Stimulated activated naive CD4-positive, alpha-beta T cell treated with Interleukin-2 at 50 U/mL for 16 hours (primary cell): ENCODE results near the gene PCSK6.
"Not testable (repeated sequence)": the region's sequence is repeated elsewhere in the genome, so short reads cannot be mapped to it uniquely, and the experiment has no call there.

ENCODE experiments used
- DNase-seq: peaks from one replicate; lab custom pipeline; 2025; lab: John Stamatoyannopoulos, UW

The PCSK6 gene

GRCh38 chr15:101429646-101430045 is 59.9 kb downstream of the PCSK6 start:
- no peak for DNase-seq

- DNase-seq, result no peak
Observed at GRCh38 chr15:101429191-101429590, 60.3 kb downstream of the PCSK6 start.

- no peak for DNase-seq
Observed at GRCh38 chr15:101428758-101429157, 60.7 kb downstream of the PCSK6 start.

- DNase-seq, result no peak
Observed at GRCh38 chr15:101427606-101428487, 61.7 kb downstream of the PCSK6 start.

GRCh38 chr15:101426761-101427333 is 62.7 kb downstream of the PCSK6 start:
- DNase-seq, result no peak

GRCh38 chr15:101425787-101426365 is 63.6 kb downstream of the PCSK6 start:
- DNase-seq, result no peak

- no peak for DNase-seq
Observed at GRCh38 chr15:101424984-101425383, 64.5 kb downstream of the PCSK6 start.

- no peak for DNase-seq
Observed at GRCh38 chr15:101420232-101420631, 69.3 kb downstream of the PCSK6 start.

- DNase-seq, result not testable (repeated sequence)
Observed at GRCh38 chr15:101416475-101416874, 73.0 kb downstream of the PCSK6 start.

GRCh38 chr15:101413239-101413638 is 76.3 kb downstream of the PCSK6 start:
- no peak for DNase-seq

GRCh38 chr15:101411581-101411980 is 77.9 kb downstream of the PCSK6 start:
- DNase-seq, result no peak

- DNase-seq, result no peak
Observed at GRCh38 chr15:101411085-101411484, 78.4 kb downstream of the PCSK6 start.

- DNase-seq, result no peak
Observed at GRCh38 chr15:101410612-101411011, 78.9 kb downstream of the PCSK6 start.

GRCh38 chr15:101409621-101410020 is 79.9 kb downstream of the PCSK6 start:
- no peak for DNase-seq

- DNase-seq, result no peak
Observed at GRCh38 chr15:101407966-101408775, 81.3 kb downstream of the PCSK6 start.

GRCh38 chr15:101407439-101407838 is 82.1 kb downstream of the PCSK6 start:
- DNase-seq, result no peak

- no peak for DNase-seq
Observed at GRCh38 chr15:101406526-101407195, 82.8 kb downstream of the PCSK6 start.

- DNase-seq, result no peak
Observed at GRCh38 chr15:101406036-101406435, 83.5 kb downstream of the PCSK6 start.

GRCh38 chr15:101404245-101404644 is 85.3 kb downstream of the PCSK6 start:
- DNase-seq, result no peak

GRCh38 chr15:101402883-101403282 is 86.6 kb downstream of the PCSK6 start:
- DNase-seq, result not testable (repeated sequence)

- no peak for DNase-seq
Observed at GRCh38 chr15:101401286-101401685, 88.2 kb downstream of the PCSK6 start.

GRCh38 chr15:101399431-101399830 is 90.1 kb downstream of the PCSK6 start:
- no peak for DNase-seq
